RWPE1 (cell line): ENCODE data around the gene SLC46A3.
A peak's percentile ranks its signal among the peaks of the same experiment; 100 is the strongest.

Source experiments
- CTCF ChIA-PET: fragments of 350-600 bp; sonication (Branson Sonifier 250); formaldehyde crosslinking; extraction: SDS; loops from one replicate; lab custom pipeline; 2021; lab: Yijun Ruan, JAX
- POLR2A ChIA-PET: fragments of 400-600 bp; formaldehyde crosslinking; extraction: SDS; loops from one replicate; lab custom pipeline; 2020; ENCODE audit warnings: antibody characterized with exemption; ENCODE audit not compliant: low non-redundant PET; lab: Yijun Ruan, JAX
- DNase-seq: peaks from one replicate; pipeline ENCODE4 v3.0.0; 2012; ENCODE audit warnings: low spot score
- H3K27ac ChIP-seq: fragments of 450-650 bp; 2 replicates; pipeline ENCODE4 v1.5.1; 2017
- TF ChIP-seq, protein P1 (sequence below): fragments of 450-650 bp; conservative IDR thresholded peaks from 2 replicates; pipeline ENCODE4 v1.5.1; 2017; ENCODE audit warnings: low read depth, mild to moderate bottlenecking

SLC46A3 gene

DNA sequence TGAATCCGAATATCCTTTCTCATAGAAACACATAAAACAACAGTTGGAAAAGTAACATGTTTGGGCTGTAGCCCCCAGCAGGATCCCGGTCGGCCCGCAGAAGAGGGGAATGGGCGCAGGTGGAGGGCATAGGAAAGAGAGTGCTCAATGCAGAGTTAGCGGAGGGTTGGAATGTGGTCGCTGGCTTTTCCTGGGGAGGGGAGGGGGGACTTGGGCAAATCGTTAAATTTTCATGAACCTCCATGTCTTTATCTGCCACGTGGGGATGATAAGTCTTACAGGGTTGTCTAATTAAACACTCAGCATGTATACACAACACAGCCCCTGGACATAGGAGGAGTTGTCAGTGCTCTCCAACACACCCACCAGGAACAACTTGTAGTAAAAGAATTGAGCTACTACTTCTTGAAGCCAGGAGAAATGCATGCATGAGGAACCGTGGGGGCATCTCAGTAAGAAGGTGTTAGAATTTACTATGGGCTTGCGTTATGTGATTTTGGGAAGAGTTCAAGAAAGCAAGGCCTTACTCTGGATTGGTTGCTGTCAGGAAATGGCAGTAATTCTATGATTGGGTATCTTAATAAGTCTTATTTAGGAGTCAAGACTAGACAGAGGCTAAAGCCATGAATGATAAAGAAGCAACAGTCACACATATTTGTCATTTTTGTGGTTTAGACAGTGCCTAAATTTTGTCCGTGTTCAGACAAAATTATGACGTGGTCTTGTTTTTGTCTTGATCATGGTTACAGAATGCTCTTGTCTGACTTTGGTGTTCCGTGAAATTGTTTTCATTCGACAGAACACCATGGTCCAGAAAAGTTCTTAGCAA lies 671 bp upstream of the SLC46A3 start:
- peak; percentile 6 for DNase-seq
- TF ChIP-seq, protein P1, sequence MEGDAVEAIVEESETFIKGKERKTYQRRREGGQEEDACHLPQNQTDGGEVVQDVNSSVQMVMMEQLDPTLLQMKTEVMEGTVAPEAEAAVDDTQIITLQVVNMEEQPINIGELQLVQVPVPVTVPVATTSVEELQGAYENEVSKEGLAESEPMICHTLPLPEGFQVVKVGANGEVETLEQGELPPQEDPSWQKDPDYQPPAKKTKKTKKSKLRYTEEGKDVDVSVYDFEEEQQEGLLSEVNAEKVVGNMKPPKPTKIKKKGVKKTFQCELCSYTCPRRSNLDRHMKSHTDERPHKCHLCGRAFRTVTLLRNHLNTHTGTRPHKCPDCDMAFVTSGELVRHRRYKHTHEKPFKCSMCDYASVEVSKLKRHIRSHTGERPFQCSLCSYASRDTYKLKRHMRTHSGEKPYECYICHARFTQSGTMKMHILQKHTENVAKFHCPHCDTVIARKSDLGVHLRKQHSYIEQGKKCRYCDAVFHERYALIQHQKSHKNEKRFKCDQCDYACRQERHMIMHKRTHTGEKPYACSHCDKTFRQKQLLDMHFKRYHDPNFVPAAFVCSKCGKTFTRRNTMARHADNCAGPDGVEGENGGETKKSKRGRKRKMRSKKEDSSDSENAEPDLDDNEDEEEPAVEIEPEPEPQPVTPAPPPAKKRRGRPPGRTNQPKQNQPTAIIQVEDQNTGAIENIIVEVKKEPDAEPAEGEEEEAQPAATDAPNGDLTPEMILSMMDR, result no peak
- POLR2A ChIA-PET, result no interaction called here
- H3K27ac ChIP-seq, result peak overlapping the region; percentile 65
- CTCF ChIA-PET, result interaction anchor here (0.7 to 1.4 kb wide), 2 partner anchors 31 to 76 kb away, joined by 3 read pairs; no protein-coding TSS in a partner anchor

DNA sequence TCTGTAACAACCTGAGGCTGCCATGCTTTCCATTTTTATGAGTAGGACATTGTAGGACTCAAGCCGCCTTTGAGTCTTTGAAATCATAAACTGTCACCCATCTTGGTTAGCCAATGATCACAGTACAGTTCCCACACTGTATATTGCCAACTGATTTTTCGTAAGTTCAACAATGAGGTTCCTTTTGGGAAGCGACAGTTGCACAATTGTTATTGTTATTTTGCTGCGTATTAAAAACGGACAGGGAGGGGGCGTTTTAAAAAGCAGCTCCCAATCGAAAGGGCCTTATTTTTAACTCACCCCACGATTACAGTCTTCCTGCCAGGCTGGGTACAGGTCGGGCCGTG lies 601 bp downstream of the SLC46A3 start:
- peak overlapping the region; percentile 65 for H3K27ac ChIP-seq
- no peak for DNase-seq
- POLR2A ChIA-PET, result no interaction called here
- TF ChIP-seq, protein P1, result no peak
- CTCF ChIA-PET, result interaction anchor here (0.5 to 1.4 kb wide), 5 partner anchors 17 to 576 kb away, joined by 3 to 7 read pairs (median 4); no protein-coding TSS in a partner anchor

DNA sequence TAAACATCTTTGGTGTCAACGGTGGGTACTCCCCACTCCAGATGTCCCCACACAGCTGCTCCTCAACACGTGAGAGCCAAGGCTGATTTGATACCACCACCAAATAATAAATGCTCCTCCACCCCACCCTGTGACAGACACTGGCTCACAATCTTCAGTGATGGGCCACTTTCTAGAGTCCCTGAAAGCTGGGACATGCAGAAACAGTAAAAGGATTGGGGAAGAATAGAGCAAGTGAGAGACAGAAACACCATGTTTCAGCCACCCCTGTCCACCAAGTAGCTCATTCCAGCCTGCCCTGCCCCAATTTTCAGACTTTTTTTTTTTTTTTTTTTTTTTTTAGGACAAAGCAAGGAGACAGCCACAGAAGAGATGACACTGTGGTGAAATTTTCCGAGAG lies 1.6 kb downstream of the SLC46A3 start:
- ChIA-PET CTCF (interaction anchor here (1.4 kb wide), 1 partner anchor 37 kb away, joined by 7 read pairs; no protein-coding TSS in a partner anchor), POLR2A (no interaction called here)
- peak overlapping the region; percentile 55; the same call in 1 of the 2 replicates for H3K27ac ChIP-seq
- TF ChIP-seq, protein P1, result no peak
- no peak for DNase-seq

DNA sequence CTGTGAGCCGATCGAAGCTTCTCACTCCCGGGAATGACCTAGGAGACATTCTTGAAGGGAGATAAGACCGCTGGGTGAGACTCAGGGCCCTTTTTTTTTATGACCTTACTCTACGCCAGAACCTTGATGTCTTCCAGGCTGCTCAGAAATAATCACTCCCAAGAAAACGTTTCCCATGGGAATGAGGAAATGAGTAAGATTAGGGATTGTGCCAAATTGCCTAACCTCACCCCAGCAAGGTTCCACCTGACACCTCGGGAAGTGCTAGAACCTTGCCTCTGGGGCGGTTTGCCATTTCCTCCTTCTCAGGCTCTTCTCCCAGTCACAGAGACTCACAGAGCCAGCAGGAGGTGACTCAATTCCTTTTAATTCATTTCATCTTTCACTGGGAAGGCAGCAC lies 2.3 kb downstream of the SLC46A3 start:
- peak; percentile 78 for DNase-seq
- peak overlapping the region; percentile 55; the same call in 1 of the 2 replicates for H3K27ac ChIP-seq
- ChIA-PET POLR2A (no interaction called here), CTCF (no interaction called here)
- TF ChIP-seq, protein P1, result no peak

DNA sequence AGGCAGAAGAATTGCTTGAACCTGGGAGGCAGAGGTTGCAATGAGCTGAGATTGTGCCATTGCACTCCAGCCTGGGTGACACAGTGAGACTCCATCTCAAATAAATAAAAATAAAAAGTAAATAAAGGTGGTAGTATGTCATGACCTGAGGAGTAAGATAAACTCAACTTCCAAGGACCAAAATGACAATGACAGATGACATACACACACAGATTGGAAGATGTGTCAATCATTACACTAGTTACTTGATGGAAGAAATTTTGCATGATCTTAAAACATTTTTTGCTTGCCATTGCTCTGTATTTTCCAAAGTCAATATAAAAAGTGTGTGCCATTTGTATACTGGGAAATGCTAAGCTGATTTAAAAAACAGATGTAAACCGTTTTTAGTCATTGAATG lies 4.1 kb downstream of the SLC46A3 start:
- H3K27ac ChIP-seq, result no peak overlapping the region
- TF ChIP-seq, protein P1, result no peak
- DNase-seq, result no peak
- ChIA-PET CTCF (no interaction called here), POLR2A (no interaction called here)

DNA sequence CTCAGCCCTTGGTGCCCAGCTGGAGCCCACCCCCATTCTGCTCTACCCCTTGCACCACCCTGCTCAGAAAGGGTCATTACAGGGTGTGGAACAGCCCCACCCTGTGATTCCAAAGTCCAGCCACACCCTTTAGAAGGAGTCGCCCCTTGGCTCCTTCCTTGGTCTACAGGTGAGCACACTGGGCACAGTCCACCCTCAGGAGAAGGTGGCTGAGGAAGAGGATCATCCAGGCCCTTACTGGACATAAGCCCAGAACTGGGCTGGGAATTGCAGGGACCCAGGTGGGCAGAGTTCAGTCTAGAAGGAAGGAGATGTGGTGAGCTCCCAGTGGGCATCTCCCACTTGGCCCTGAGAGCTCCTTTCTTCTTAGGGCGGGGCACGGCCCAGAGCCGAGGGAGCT lies 8.6 kb downstream of the SLC46A3 start:
- no peak for DNase-seq
- no peak overlapping the region for H3K27ac ChIP-seq
- TF ChIP-seq, protein P1, result no peak
- ChIA-PET POLR2A (no interaction called here), CTCF (no interaction called here)
